Activated CD4-positive, CD25-positive, alpha-beta regulatory T cell treated with anti-CD3 and anti-CD28 coated beads, Interleukin-2, amount 50 U/mL, for 16 hours (primary cell): ENCODE data around the gene EIF3M.

Experiments
- DNase-seq: peaks from one replicate; pipeline ENCODE4 v3.0.0-alpha.2; 2020; ENCODE audit warnings: low read depth, low spot score

Gene EIF3M

DNA sequence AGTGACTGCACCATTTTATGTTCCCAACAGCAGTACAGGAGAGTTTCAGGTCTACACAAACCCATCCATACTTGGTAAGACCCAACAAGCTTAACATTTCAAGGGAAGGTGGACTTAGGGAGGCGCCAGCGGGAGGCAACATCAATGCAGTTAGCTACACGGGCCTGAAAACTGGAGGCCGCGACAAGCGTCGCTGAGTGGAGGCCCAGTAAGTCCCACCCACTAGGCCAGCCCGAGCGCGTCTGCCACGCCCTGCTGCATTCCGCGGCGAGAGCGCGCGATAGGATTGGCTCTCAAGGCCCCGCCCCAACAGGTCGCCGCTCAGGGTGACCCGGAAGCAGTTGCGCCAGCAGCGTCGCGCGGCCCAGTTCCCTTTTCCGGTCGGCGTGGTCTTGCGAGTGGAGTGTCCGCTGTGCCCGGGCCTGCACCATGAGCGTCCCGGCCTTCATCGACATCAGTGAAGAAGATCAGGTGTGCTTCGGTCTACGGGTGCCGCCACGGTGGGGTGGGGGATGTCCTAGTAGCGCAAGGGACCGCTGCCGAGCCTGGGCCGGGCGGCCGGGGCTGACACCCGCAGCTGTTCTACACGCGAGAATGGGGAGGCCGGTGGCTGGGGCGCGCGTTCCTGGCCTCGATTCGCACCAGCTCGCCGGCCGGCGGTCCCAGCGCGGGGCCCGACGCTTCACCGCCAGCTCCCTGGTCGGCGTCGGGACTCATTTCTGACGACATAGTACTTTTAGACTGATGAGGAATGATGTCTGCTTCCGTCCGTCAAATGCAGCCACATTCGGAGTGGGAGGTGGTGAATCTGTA is at the start of gene EIF3M:
Gene EIF3M (plus strand): TSS at position 373 of the 813 bp plus-strand sequence. CDS start 57 bp downstream, at position 430.
- peak; percentile 90 for DNase-seq

- no peak for DNase-seq
Measured at GRCh38 chr11:32538804-32539203, 44.8 kb upstream of the EIF3M start.

- DNase-seq: no peak
Measured at GRCh38 chr11:32549611-32550187, 33.9 kb upstream of the EIF3M start.

- no peak for DNase-seq
Measured at GRCh38 chr11:32550207-32550606, 33.4 kb upstream of the EIF3M start.

DNA sequence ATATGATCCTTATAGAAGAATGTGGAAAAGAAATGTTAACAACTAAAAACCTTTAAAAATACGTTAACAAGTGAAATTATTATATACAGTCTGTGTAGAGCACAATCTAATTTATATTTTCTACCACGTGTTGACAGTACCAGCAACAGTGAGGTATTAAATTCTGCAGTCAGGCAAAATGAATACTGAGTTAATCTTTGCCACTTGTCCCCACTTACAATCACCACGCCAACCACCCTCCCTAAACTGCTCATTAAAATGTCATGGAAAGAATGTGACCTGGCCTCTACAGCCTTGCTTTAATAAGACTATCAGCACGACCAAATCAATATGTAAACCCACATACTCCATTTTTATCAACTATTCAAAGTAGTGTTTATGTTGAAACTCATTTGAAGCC is 28.5 kb upstream of the EIF3M start:
- no peak for DNase-seq

GRCh38 chr11:32555895-32556294 is 27.7 kb upstream of the EIF3M start:
- no peak for DNase-seq

DNA sequence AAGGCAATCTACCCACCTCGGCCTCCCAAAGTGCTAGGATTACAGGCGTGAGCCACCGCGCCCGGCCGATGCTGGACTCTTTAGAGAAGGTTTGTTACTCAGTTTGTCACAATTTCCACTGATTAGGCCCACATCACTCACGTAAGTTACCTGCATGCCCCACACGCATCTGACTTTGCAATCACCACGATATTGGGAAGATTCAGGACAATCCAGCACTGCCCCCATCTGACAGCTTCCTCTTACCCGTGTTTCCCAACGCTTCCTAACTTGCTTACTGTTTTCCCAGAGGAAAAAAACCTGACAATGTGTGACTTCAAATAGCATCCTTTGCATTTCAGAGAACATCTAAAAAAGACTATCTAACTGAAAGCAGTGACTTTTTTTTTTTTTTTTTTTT is 21.8 kb upstream of the EIF3M start:
- no peak for DNase-seq

GRCh38 chr11:32562839-32563599 is 20.6 kb upstream of the EIF3M start:
- DNase-seq: no peak

DNA sequence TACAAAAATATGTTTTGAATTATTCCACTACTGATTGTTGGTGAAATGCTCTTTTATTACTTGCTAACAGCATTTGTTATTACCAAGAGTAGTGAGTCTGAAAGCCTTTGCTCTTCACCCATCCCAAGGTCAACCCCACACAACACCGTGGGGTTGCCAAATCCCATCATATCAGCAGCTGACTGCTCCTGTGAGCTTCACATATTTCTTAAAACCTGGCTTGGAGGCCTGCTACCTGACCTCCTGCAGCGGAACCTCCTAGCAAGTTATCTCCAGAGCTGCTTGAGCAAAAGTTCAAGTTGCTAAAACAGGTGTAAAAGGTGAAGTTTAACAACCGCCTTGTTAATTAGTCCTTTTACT is 20.1 kb upstream of the EIF3M start:
- DNase-seq: no peak

DNA sequence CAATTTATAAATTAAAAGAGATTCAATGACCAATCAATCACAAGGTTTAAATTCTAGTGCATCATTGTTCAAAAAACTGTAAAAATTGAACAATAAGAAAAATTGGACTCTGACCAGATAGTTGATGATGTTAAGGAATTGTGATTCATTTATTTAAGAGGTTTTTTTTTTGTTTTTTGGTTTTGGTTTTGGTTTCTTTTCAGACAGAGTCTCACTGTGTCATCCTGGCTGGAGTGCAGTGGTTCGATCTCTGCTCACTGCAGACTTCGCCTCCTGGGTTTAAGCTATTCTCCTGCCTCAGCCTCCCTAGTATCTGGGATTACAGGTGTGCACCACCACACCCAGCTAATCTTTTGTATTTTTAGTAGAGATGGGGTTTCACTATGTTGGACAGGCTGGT is 17.1 kb upstream of the EIF3M start:
- DNase-seq: no peak

DNA sequence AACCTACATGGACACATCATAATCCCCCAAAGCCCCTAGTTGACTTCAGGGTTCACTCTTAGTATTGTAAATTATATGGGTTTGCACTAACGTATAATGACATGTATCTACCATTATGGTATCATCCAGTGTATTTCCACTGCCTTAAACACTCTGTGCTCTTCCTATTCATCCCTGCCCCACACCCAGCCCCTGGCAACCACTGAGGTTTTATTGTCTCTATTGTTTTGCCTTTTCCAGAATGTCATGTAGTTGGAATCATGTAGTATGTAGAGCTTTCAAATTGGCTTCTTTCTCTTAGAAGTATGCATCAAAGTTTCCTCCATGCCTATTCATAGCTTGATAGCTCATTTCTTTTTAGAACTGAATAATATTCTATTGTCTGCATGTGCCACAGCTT is 16.5 kb upstream of the EIF3M start:
- DNase-seq: no peak

DNA sequence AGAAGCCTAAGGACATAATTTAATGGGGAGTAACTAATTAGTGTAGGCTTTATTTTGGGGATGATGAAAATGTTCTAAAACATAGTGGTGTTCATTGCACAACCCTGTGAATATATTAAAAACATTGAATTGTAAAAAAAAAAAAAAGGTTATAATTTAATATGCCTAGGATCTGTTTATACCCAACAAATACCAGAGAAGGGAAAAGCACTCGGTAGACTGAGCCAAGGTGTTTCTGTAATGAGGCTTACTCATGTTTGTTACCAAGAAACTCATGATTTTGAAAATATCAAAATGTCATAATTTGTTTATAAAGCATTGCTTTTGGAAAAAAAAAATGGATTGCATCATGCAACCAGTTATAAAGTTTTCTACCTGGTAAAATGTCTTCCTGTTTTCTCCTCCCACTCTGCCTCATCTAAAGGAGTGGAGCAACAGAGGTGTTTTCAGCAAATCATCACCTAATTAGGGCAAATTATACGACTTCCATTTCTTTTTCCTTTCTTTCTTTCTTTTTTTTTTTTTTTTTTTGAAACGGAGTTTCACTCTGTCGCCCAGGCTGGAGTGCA is 14.2 kb upstream of the EIF3M start:
- DNase-seq: no peak

DNA sequence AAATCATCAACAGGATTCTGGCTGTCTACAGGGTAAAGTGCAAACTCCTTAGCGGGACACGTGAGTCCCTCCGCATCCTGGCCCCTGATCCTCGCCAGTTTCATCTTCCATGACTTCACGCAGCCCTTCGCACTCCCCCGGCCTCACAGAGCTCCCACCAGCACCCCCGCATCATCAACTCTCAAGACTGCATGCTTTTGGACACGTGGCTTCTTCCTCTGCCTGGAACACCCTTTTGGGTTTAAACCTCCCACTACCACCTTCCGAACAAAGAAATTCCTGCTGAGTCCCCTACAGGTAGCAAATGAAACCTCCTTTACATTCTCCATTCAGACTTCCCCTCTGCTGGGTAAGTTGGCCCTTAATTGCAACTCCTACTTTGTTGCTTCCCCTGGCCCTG is 12.6 kb upstream of the EIF3M start:
- DNase-seq: no peak

- no peak for DNase-seq
Measured at GRCh38 chr11:32573228-32573627, 10.4 kb upstream of the EIF3M start.

GRCh38 chr11:32574421-32574820 is 9.2 kb upstream of the EIF3M start:
- no peak for DNase-seq

GRCh38 chr11:32575070-32575469 is 8.6 kb upstream of the EIF3M start:
- no peak for DNase-seq

GRCh38 chr11:32576456-32576855 is 7.2 kb upstream of the EIF3M start:
- no peak for DNase-seq

GRCh38 chr11:32580967-32581366 is 2.7 kb upstream of the EIF3M start:
- no peak for DNase-seq

GRCh38 chr11:32581556-32581955 is 2.1 kb upstream of the EIF3M start:
- no peak for DNase-seq

DNA sequence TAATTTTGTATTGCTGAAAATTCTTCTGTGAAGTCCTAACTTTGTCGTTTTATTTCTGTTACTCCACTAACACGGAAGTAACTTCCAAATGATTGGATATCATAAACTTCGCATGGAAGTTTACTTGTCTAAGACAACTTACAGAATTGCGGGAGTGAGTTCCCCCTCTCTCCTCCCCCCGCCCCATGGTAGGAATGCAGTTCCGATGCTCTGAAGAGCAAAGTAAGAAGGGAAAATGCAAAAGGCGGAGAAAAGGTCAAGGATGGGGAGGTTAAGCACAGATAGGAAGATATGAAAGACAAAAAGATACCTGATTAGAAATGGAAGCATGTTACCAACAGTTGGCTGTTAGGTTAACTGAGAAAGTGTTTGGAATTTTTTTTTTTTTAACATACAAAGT is 1.3 kb downstream of the EIF3M start:
- no peak for DNase-seq

DNA sequence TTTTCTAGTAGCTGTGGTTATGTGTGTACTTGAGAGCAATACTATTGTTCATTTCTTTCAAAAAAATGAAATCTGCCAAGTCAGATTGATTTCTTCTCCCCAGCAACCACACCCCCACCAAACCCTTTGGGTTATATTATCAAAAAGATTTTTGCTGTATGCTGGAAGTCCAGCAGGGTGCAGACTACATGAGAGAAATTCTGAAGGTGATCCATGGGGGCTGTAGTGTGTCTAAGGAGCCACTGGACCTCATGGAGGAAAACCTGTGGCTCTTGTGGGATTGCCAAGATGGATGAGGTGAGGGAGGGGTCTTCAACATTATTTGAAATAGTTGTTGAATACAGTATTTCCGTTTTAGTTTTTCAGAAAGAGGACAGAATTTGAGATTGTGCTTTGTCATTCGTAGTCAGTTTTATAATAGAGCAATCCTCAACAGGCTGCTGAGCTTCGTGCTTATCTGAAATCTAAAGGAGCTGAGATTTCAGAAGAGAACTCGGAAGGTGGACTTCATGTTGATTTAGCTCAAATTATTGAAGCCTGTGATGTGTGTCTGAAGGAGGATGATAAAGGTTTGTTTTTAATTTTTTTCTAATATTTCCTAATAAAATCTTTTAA is 3.1 kb downstream of the EIF3M start:
- no peak for DNase-seq

GRCh38 chr11:32594272-32594671 is 10.6 kb downstream of the EIF3M start:
- no peak for DNase-seq
